Osteocyte (in vitro differentiated cells): ENCODE measurements around the gene SHE. TPM values are rescaled to one million over a fixed set of nuclear protein-coding genes. Genes with fewer than 3 reads are reported as not detected.

Source experiments
- DNase-seq: peaks from one replicate; pipeline ENCODE4 v3.0.0; 2021; ENCODE audit warnings: mixed read lengths; ENCODE audit not compliant: unreplicated experiment; ENCODE audit errors: extremely low spot score
- H3K27ac Mint-ChIP-seq: one replicate; pipeline ENCODE4 v1.8.0; 2021; ENCODE audit warnings: mild to moderate bottlenecking, mixed read lengths; ENCODE audit not compliant: unreplicated experiment
- H3K27me3 Mint-ChIP-seq: one replicate; pipeline ENCODE4 v1.8.0; 2021; ENCODE audit warnings: mixed read lengths; ENCODE audit not compliant: unreplicated experiment
- H3K36me3 Mint-ChIP-seq: one replicate; pipeline ENCODE4 v1.8.0; 2021; ENCODE audit warnings: mixed read lengths; ENCODE audit not compliant: unreplicated experiment
- H3K4me1 Mint-ChIP-seq: one replicate; pipeline ENCODE4 v1.8.0; 2021; ENCODE audit warnings: mixed read lengths; ENCODE audit not compliant: unreplicated experiment
- H3K4me3 Mint-ChIP-seq: one replicate; pipeline ENCODE4 v1.8.0; 2021; ENCODE audit warnings: mild to moderate bottlenecking, moderate library complexity, mixed read lengths; ENCODE audit not compliant: unreplicated experiment
- H3K9me3 Mint-ChIP-seq: one replicate; pipeline ENCODE4 v1.8.0; 2021; ENCODE audit warnings: mixed read lengths; ENCODE audit not compliant: unreplicated experiment
- CTCF ChIP-seq: fragments of 200-600 bp; sonication (generic); IDR thresholded peaks from 2 replicates; pipeline ENCODE4 v1.5.0; 2021; ENCODE audit warnings: antibody characterized with exemption, mild to moderate bottlenecking, moderate library complexity
- total RNA-seq: library from RNA; stranded (reverse); gene quantifications from 2 replicates; pipeline ENCODE4 v1.2.1, GENCODE V29; 2021

SHE gene
- total RNA-seq, 1 donor from 2014 or later, result not detected

GRCh38 chr1:154517661-154518060 lies 15.4 kb upstream of the SHE start:
- peaks cover 66% of the 10 kb centered on the region for H3K27me3 Mint-ChIP-seq
- TF ChIP-seq CTCF, result no peak
- no peaks in the 10 kb centered on the region for H3K9me3 Mint-ChIP-seq
- H3K4me3 Mint-ChIP-seq, result no peak overlapping the region
- no peak for DNase-seq
- no peak overlapping the region for H3K27ac Mint-ChIP-seq
- peaks cover 3% of the 10 kb centered on the region for H3K4me1 Mint-ChIP-seq
- no peaks in the 10 kb centered on the region for H3K36me3 Mint-ChIP-seq

- H3K9me3 Mint-ChIP-seq, result no peaks in the 10 kb centered on the region
- no peak for TF ChIP-seq CTCF
- no peak overlapping the region for H3K4me3 Mint-ChIP-seq
- no peak overlapping the region for H3K27ac Mint-ChIP-seq
- peaks cover 57% of the 10 kb centered on the region for H3K27me3 Mint-ChIP-seq
- H3K4me1 Mint-ChIP-seq, result no peaks in the 10 kb centered on the region
- H3K36me3 Mint-ChIP-seq, result no peaks in the 10 kb centered on the region
- no peak for DNase-seq
Observed at GRCh38 chr1:154514066-154514553, 11.9 kb upstream of the SHE start.

- no peaks in the 10 kb centered on the region for H3K9me3 Mint-ChIP-seq
- DNase-seq, result no peak
- H3K27me3 Mint-ChIP-seq, result peaks cover 66% of the 10 kb centered on the region
- TF ChIP-seq CTCF, result no peak
- H3K36me3 Mint-ChIP-seq, result no peaks in the 10 kb centered on the region
- no peaks in the 10 kb centered on the region for H3K4me1 Mint-ChIP-seq
- no peak overlapping the region for H3K27ac Mint-ChIP-seq
- H3K4me3 Mint-ChIP-seq, result no peak overlapping the region
Observed at GRCh38 chr1:154512760-154513159, 10.5 kb upstream of the SHE start.

GRCh38 chr1:154503898-154504297 lies 1.7 kb upstream of the SHE start:
- Mint-ChIP-seq H3K4me1 (peaks cover 2% of the 10 kb centered on the region), H3K4me3 (no peak overlapping the region), H3K9me3 (no peaks in the 10 kb centered on the region), H3K36me3 (no peaks in the 10 kb centered on the region), H3K27me3 (peaks cover 84% of the 10 kb centered on the region), H3K27ac (no peak overlapping the region)
- TF ChIP-seq CTCF, result no peak
- no peak for DNase-seq

- no peak for DNase-seq
Observed at GRCh38 chr1:154502744-154503115, 518 bp upstream of the SHE start.

More at GRCh38 chr1:154502744-154503115, 518 bp upstream of the SHE start:
- Mint-ChIP-seq H3K36me3 (no peaks in the 10 kb centered on the region), H3K4me3 (no peak overlapping the region), H3K27me3 (peaks cover 80% of the 10 kb centered on the region), H3K9me3 (no peaks in the 10 kb centered on the region), H3K4me1 (peaks cover 2% of the 10 kb centered on the region), H3K27ac (no peak overlapping the region)
- TF ChIP-seq CTCF, result no peak
